GM15510 (cell line): ENCODE results near the gene TMEM175.

Source experiments
- POLR2A ChIP-seq: IDR thresholded peaks from 3 replicates; pipeline ENCODE4 v1.6.1; 2011; ENCODE audit warnings: borderline replicate concordance; ENCODE audit not compliant: insufficient read length; ENCODE audit errors: extremely low read depth

Gene TMEM175

GRCh38 chr4:973431-974397 is 41.5 kb downstream of the TMEM175 start, which contains the start of gene DGKQ:
DGKQ (minus strand) TSS chr4:973569; CDS start chr4:973482, 87 bp downstream.
- peak; percentile 73 for TF ChIP-seq POLR2A

- no peak for TF ChIP-seq POLR2A
These were observed 42.4 kb downstream of the TMEM175 start for GRCh38 chr4:974668-975067.

- no peak for TF ChIP-seq POLR2A
These were observed 46.9 kb downstream of the TMEM175 start for GRCh38 chr4:978957-979701.

- no peak for TF ChIP-seq POLR2A
These were observed 50.0 kb downstream of the TMEM175 start for GRCh38 chr4:982291-982690.

GRCh38 chr4:982814-983213 is 50.6 kb downstream of the TMEM175 start:
- TF ChIP-seq POLR2A = no peak

- TF ChIP-seq POLR2A = no peak
These were observed 52.2 kb downstream of the TMEM175 start for GRCh38 chr4:984336-985054.

GRCh38 chr4:985123-985830 is 53.0 kb downstream of the TMEM175 start:
- TF ChIP-seq POLR2A = peak; percentile 23

GRCh38 chr4:986428-986878 is 54.2 kb downstream of the TMEM175 start:
- no peak for TF ChIP-seq POLR2A

GRCh38 chr4:986879-987623 is 54.8 kb downstream of the TMEM175 start, which contains the start of gene IDUA:
IDUA (plus strand) TSS chr4:987044; CDS start chr4:987085, 41 bp downstream.
- peak; percentile 55 for TF ChIP-seq POLR2A

GRCh38 chr4:987624-988513 is 55.6 kb downstream of the TMEM175 start:
- TF ChIP-seq POLR2A = no peak

- TF ChIP-seq POLR2A = no peak
These were observed 56.8 kb downstream of the TMEM175 start for GRCh38 chr4:988726-989721.
